Measurements from ENCODE around the gene TMPRSS3.

Gene TMPRSS3

GRCh38 chr21:42386034-42386591 is 9.7 kb downstream of the TMPRSS3 start:
- DNase-seq = no peak

DNA sequence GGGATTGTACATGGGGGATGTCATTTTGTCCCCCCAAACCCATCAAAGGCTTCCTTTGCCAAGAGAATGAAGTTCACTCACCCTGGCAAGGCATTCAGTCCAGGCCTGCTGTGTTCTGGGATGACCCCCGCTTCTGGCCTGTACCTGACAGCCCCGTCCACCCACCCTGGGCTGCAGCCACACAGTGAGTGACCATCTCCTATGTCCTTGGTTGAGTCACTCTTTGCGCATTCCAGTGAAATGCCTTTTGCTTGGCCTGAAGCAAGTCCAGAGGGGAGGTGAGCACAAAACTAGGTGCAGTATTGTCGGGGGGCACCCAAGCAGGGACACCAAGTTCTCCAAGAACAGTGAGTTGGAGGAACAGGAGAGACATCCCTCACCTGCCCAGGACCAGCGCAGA is 10.2 kb downstream of the TMPRSS3 start:
- DNase-seq = no peak

DNA sequence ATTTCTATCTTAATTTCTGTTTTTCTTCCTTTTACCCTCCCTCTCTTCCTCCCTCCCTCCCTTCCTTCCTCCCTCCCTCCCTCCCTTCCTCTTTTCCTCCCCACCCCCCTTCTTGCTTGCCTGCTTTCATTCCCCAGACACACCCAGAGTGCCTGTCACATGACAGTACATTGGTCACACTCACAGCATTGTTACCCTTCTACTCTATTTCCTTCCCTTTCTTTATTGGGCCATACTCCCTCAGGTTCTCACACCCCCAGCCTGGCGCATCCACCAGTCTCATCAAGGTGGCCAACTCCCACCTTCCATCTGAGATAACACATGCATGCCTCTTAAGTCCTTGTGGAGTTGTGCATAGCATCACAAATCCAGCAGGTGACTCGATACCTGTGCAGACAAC is 10.9 kb downstream of the TMPRSS3 start:
- DNase-seq = no peak

GRCh38 chr21:42384156-42384945 is 11.5 kb downstream of the TMPRSS3 start:
- DNase-seq = no peak

GRCh38 chr21:42383331-42383730 is 12.5 kb downstream of the TMPRSS3 start:
- no peak for DNase-seq

- no peak for DNase-seq
Observed at GRCh38 chr21:42382915-42383314, 12.9 kb downstream of the TMPRSS3 start.

DNA sequence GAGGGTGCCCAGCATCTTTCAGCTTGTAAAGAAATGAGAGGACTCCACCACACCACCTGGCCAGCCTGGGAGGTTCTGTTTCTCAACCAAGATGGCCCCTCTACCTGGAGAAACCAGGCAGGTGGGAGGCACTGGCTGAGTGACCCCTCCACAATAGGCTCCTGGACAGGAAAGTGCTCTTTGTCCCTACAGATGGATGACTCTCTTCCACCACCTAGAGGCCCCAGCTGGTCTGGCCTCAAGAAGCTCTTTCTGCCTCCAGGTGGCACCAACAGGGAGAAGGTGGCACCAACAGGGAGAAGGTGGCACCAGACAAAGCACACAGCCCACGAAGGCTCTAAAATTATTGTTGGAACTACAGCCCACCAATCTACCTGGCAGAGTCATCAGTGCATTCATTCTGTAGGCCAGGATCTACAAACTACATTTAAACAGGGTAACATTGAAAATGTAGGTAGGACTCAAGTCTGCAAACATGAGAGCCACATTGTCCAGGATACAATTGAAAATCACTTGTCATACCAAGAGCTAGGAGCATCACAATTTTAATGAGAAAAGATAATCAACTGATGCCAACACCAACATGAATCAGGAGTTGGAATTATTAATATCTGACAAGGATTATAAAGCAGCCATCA is 14.4 kb downstream of the TMPRSS3 start:
- no peak for DNase-seq

- no peak for DNase-seq
Observed at GRCh38 chr21:42379426-42380215, 16.2 kb downstream of the TMPRSS3 start.

DNA sequence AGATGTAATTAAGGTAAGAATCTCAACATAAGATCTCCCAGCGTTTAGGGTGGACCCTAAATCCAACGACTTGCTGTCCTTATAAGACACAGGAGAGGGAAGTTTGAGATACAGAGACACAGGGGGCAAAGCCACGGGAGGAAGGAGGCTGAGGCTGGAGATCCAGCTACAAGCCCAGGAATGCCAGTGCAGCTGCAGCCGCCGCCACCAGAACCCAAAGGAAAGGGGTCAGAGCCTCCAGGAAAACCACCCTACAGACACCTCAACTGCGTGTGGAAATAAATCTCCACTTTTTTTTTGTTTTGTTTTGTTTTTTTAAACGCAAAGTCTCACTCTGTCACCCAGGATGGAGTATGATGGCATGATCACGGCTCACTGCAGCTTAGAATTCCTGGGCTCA is 17.4 kb downstream of the TMPRSS3 start:
- no peak for DNase-seq

DNA sequence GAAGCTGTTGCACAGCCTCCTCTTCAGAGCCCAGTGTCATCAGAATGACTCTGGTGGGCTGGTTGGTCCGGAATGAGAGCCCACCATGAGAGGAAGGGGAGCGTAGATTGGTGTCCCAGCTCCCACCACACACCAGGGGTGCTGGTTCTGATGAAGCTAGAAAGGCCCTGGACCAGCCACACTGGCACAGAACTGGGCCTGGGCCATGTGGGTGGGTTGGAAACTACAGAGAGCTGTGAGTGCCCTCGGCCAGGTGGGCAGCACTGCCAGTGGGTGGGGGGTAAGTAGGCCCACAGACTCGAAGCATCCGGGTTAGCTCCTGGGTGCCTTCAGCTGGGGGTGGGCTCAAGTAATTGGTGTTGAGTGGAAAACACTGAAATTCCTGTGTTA is 17.9 kb downstream of the TMPRSS3 start:
- no peak for DNase-seq

DNA sequence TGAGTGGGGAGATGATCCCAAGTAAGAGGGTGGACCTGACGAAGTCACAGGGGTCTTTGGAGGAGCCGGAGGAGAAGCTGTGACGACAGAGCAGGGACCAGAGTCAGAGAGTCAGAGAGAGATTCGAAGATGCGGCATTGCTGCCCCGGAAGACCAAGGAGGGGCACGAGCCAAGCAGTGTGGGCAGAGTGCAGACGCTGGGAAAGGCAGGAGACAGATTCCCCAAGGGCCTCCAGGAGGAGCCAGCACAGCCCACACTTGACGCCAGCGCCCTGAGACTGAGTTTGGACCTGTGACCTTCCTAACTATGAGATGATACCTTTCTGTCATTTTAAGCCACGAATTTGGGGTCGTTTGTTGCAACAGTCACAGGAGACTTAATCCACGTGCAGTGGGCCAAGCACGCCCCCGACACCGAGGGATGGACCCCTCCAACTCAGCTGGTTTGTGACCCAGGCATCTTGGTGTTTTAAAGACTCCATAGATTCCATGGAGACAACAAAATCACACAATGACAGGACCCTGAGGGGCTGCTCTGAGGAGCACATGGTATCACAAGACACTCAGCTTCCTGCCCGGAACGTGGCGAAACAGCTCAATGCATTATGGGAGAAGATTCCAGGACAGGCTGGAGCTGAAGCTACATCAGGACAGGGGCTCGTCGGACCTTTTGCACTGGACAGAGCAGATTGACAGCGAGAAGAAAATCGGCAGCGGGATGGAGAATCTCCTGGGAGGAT is 18.5 kb downstream of the TMPRSS3 start:
- DNase-seq = no peak

- no peak for DNase-seq
Observed at GRCh38 chr21:42376338-42376982, 19.4 kb downstream of the TMPRSS3 start.

DNA sequence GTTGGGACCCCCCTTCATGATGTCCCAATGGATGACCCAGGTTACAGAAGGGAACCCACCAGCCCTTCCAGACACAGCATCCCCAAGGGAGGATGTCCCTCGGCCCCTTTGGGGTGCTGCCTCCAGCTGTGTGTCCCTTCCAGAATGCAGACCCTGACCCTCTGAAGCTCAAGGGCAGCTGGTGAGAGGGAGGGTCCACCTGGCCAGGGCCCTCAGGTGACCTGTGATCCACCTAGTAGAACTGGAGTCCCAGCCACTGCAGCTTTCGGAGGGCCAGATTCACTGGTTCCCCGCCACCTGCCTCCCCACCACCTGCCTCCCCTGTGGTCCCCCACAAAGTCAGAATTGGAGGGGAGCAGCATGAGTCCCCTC is 19.9 kb downstream of the TMPRSS3 start:
- no peak for DNase-seq

GRCh38 chr21:42375506-42375905 is 20.3 kb downstream of the TMPRSS3 start:
- DNase-seq = no peak

GRCh38 chr21:42374864-42375499 is 20.9 kb downstream of the TMPRSS3 start:
- no peak for DNase-seq

GRCh38 chr21:42374457-42374856 is 21.4 kb downstream of the TMPRSS3 start:
- no peak for DNase-seq

- no peak for DNase-seq
Observed at GRCh38 chr21:42373908-42374455, 21.9 kb downstream of the TMPRSS3 start.

- DNase-seq = peak; percentile 73
Observed at GRCh38 chr21:42373196-42373907, 22.5 kb downstream of the TMPRSS3 start.

DNA sequence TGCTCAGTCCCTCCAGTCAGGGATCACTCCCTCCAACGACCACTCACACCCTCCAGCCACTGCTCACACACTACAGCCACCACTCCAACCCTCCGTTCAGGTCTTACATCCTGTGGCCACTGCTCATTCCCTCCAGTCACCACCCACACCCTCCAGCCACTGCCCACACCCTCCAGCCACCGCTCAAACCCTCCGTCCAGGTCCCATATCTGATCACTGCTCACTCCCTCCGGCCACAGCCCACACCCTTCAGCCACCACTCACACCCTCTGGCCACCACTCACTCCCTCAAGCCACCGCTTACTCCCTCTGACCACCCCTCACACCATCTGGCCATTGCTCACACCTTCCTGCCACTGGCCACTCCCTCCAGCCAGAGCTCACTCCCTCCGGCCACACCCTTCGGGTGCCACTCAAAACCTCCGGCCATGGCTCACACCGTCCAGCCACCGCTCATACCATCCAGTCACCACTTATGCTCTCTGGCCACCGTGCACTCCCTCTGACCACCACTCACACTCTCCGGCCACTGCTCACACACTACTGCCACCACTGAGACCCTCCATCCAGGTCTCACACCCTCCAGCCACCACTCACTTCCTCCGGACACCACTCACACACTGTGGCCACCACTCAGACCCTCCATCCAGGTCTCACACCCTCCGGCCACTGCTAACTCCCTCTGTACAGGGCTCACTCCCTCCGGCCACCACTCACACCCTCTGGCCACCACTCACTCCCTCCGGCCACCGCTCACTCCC is 24.8 kb downstream of the TMPRSS3 start:
- no peak for DNase-seq

- no peak for DNase-seq
Observed at GRCh38 chr21:42369821-42370220, 26.0 kb downstream of the TMPRSS3 start.
